Measurements from ENCODE around the gene HSD17B7. TPM values are rescaled to one million over a fixed set of nuclear protein-coding genes. Genes with fewer than 3 reads are reported as not detected.
"Not testable (repeated sequence)": the region's sequence is repeated elsewhere in the genome, so short reads cannot be mapped to it uniquely, and the experiment has no call there.

HSD17B7 gene
- polyA plus RNA-seq, 3 donors: 11.6 to 15.4 (median 11.9) TPM

DNA sequence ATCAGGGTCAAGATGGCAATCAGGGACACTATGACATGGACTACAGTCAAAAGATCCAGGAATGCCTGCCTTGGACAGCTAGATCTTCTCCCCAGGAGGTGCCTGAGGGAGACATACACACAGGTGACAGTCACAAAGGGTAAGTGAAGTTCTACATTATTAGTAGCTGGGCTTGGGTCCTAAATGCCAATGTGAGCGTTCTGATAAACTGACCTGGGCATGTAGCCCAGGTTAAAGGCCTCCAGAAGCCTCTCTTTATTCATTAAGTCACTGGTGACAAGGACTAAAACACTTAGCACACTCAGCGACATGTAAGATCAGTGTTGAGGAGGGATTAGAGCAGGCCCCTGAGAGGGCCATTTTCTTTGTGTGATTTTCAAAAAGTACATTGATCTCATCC is 48.9 kb upstream of the HSD17B7 start:
- Mint-ChIP-seq H3K4me3 (no peak overlapping the region), H3K9me3 (peaks cover 0 to 17% (median 7%) of the 10 kb centered on the region in 7 donors), H3K36me3 (no peaks in the 10 kb centered on the region), H3K4me1 (no peaks in the 10 kb centered on the region), H3K27me3 (ENCODE audit: low read depth in 3 of 3) (peaks cover 0 to 1% (median 0%) of the 10 kb centered on the region in 3 donors), H3K27ac (no peak overlapping the region)
- Histone ChIP-seq H2AFZ (ENCODE audit: insufficient read depth, low read depth, low read length, poor library complexity, severe bottlenecking) (no peak overlapping the region), H3K9ac (ENCODE audit: insufficient read depth, low read length, poor library complexity, severe bottlenecking) (no peak overlapping the region), H3K4me1 (ENCODE audit: control insufficient read depth in 1 of 2, insufficient read depth in 2 of 2, low read length in 2 of 2) (no peaks in the 10 kb centered on the region), H3K27ac (ENCODE audit: low read depth in 1 of 2, low read length in 2 of 2) (no peak overlapping the region), H4K20me1 (ENCODE audit: insufficient read depth, low read length) (no peaks in the 10 kb centered on the region), H3K4me3 (replicated peaks in 1 of 3; ENCODE audit: low read depth in 2 of 3, low read length in 3 of 3) (no peak overlapping the region), H3K9me3 (replicated peaks in 1 of 2; ENCODE audit: control insufficient read depth in 1 of 2, insufficient read depth in 1 of 2, low read length in 2 of 2) (peaks cover 0 to 8% of the 10 kb centered on the region in 2 donors), H3K79me2 (ENCODE audit: insufficient read depth, low read length) (no peaks in the 10 kb centered on the region), H3K36me3 (replicated peaks in 1 of 2; ENCODE audit: control insufficient read depth in 1 of 2, insufficient read depth in 2 of 2, low read length in 2 of 2) (no peaks in the 10 kb centered on the region), H3K4me2 (replicated peaks; ENCODE audit: extremely low read depth, low read length, poor library complexity, severe bottlenecking) (no peak overlapping the region), H3K27me3 (ENCODE audit: control insufficient read depth in 2 of 2, insufficient read depth in 2 of 2, low read length in 2 of 2) (no peaks in the 10 kb centered on the region)
- WGBS (ENCODE audit: insufficient coverage): no CpG with 5 or more reads among the region's 2 CpGs
- DNase-seq: no peak
- TF ChIP-seq, protein P1, sequence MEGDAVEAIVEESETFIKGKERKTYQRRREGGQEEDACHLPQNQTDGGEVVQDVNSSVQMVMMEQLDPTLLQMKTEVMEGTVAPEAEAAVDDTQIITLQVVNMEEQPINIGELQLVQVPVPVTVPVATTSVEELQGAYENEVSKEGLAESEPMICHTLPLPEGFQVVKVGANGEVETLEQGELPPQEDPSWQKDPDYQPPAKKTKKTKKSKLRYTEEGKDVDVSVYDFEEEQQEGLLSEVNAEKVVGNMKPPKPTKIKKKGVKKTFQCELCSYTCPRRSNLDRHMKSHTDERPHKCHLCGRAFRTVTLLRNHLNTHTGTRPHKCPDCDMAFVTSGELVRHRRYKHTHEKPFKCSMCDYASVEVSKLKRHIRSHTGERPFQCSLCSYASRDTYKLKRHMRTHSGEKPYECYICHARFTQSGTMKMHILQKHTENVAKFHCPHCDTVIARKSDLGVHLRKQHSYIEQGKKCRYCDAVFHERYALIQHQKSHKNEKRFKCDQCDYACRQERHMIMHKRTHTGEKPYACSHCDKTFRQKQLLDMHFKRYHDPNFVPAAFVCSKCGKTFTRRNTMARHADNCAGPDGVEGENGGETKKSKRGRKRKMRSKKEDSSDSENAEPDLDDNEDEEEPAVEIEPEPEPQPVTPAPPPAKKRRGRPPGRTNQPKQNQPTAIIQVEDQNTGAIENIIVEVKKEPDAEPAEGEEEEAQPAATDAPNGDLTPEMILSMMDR (IDR thresholded peaks at IDR 0.05): no peak
- intact Hi-C loops (cut with micrococcal nuclease): no loop called here

DNA sequence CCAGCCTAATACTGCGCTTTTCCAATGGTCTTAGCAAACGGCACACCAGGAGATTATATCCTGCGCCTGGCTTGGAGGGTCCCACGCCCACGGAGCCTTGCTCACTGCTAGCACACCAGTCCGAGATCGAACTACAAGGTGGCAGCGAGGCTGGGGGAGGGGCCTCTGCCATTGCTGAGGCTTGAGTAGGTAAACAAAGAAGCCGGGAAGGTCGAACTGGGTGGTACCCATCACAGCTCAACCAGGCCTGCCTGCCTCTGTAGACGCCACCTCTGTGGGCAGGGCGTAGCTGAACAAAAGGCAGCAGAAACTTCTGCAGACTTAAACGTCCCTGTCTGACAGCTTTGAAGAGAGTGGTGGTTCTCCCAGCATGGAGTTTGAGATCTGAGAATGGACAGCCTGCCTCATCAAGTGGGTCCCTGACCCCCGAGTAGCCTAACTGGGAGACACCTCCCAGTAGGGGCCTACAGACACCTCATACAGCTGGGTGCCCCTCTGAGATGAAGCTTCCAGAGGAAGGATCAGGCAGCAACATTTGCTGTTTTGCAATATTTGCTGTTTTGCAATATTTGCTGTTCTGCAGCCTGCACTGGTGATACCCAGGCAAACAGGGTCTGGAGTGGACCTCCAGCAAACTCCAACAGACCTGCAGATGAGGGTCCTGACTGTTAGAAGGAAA is 44.1 kb upstream of the HSD17B7 start:
- H3K27me3 Mint-ChIP-seq (ENCODE audit: low read depth in 3 of 3); H3K4me3 Mint-ChIP-seq; H4K20me1 ChIP-seq (ENCODE audit: insufficient read depth, low read length); H3K27me3 ChIP-seq (ENCODE audit: control insufficient read depth in 2 of 2, insufficient read depth in 2 of 2, low read length in 2 of 2); H2AFZ ChIP-seq (ENCODE audit: insufficient read depth, low read depth, low read length, poor library complexity, severe bottlenecking); H3K36me3 ChIP-seq (replicated peaks in 1 of 2; ENCODE audit: control insufficient read depth in 1 of 2, insufficient read depth in 2 of 2, low read length in 2 of 2); H3K4me1 ChIP-seq (ENCODE audit: control insufficient read depth in 1 of 2, insufficient read depth in 2 of 2, low read length in 2 of 2); H3K9ac ChIP-seq (ENCODE audit: insufficient read depth, low read length, poor library complexity, severe bottlenecking); H3K4me3 ChIP-seq (replicated peaks in 1 of 3; ENCODE audit: low read depth in 2 of 3, low read length in 3 of 3); H3K27ac Mint-ChIP-seq; intact Hi-C loops (cut with micrococcal nuclease); H3K36me3 Mint-ChIP-seq; H3K9me3 ChIP-seq (replicated peaks in 1 of 2; ENCODE audit: control insufficient read depth in 1 of 2, insufficient read depth in 1 of 2, low read length in 2 of 2); H3K27ac ChIP-seq (ENCODE audit: low read depth in 1 of 2, low read length in 2 of 2); H3K4me1 Mint-ChIP-seq; DNase-seq; H3K4me2 ChIP-seq (replicated peaks; ENCODE audit: extremely low read depth, low read length, poor library complexity, severe bottlenecking); H3K79me2 ChIP-seq (ENCODE audit: insufficient read depth, low read length): not testable (repeated sequence)
- 91% methylated on average over 12 of the region's 14 CpGs for WGBS (ENCODE audit: insufficient coverage)
- peaks cover 0 to 22% (median 12%) of the 10 kb centered on the region in 7 donors for H3K9me3 Mint-ChIP-seq
